Right lobe of liver (tissue), 4 donors: ENCODE measurements around the gene ENTPD1.

Experiments
- POLR2A ChIP-seq: fragments of 450-650 bp; IDR thresholded peaks from one replicate; pipeline ENCODE4 v1.6.1; 2017; ENCODE audit warnings: antibody characterized with exemption, mild to moderate bottlenecking
- TF ChIP-seq, protein P1 (sequence below), 4 donors: fragments of 200-600 bp in 3 of 4; fragments of 450-650 bp in 1 of 4; IDR thresholded peaks; one replicate each; pipeline versions ENCODE4 v1.5.1 to v1.8.0; 2016 to 2022; ENCODE audit warnings: antibody characterized with exemption in 4 of 4, mild to moderate bottlenecking in 2 of 4
- donor health status: DM: no; HTN: no; CAD: no.
- donor health status: DM: no; HTN: no; CAD: no.
- donor health status: DM: no; HTN: yes; CAD: no.

DNA sequence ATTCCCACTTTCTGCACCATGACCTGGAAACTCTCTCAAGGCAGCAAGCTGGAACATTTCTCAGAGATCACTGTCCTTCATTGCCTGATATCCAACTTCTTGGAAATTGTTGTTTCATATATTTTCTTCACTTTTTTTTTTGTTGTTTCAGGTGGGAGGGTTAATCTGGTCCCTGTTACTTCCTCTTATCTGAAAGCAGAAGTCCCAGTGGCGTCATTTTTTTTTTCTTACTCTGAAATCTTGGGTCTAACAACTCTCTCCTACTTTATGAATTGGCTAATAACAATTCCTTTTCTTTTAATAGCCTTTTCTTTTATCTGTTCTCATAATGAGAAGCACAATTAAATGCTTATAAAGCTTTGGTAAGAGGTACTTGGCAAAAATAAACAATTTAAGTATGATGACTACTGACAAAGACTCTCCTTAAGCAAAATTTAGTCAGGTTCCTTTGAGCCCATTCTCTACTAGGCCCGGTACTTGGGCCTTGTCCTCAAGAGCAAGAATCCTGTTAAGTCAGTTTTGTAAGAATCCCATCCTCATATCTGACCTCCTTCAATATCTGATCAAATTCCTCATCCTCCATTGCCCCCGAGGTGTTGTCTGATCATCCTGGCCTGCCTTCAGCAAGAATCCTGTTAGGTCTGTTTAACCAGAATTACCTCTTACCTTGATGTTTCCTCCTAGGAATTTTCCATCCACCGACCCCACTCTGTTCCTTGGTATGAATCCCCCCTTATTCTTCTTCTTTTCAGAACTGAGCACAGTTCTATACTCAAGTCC, 140.3 kb downstream of the ENTPD1 start:
- no peak for TF ChIP-seq POLR2A
- TF ChIP-seq, protein P1, sequence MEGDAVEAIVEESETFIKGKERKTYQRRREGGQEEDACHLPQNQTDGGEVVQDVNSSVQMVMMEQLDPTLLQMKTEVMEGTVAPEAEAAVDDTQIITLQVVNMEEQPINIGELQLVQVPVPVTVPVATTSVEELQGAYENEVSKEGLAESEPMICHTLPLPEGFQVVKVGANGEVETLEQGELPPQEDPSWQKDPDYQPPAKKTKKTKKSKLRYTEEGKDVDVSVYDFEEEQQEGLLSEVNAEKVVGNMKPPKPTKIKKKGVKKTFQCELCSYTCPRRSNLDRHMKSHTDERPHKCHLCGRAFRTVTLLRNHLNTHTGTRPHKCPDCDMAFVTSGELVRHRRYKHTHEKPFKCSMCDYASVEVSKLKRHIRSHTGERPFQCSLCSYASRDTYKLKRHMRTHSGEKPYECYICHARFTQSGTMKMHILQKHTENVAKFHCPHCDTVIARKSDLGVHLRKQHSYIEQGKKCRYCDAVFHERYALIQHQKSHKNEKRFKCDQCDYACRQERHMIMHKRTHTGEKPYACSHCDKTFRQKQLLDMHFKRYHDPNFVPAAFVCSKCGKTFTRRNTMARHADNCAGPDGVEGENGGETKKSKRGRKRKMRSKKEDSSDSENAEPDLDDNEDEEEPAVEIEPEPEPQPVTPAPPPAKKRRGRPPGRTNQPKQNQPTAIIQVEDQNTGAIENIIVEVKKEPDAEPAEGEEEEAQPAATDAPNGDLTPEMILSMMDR (IDR thresholded peaks at IDR 0.05): no peak
